ENCODE results near the gene RERE.
"Not testable (repeated sequence)": the region's sequence is repeated elsewhere in the genome, so short reads cannot be mapped to it uniquely, and the experiment has no call there.

RERE gene

DNA sequence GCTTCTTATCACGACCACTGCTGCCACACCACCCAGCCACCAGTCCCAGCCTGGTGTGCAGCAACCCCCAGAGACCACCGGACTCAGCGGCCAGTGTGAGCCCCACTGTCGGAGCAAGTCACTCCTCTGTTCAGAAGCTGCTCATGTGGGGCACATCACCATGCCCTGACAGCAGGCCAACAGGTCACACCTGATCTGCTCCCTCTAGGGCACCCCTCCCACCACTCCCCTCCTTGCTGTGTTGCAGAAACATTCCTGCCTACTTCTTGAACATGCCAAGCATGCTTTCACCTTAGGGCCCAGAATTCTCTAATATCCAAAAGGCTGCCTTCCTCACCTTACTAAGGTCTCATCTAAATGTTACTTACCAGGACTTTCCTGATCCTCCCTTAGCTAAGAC lies 353.1 kb downstream of the RERE start:
- DNase-seq: no peak

DNA sequence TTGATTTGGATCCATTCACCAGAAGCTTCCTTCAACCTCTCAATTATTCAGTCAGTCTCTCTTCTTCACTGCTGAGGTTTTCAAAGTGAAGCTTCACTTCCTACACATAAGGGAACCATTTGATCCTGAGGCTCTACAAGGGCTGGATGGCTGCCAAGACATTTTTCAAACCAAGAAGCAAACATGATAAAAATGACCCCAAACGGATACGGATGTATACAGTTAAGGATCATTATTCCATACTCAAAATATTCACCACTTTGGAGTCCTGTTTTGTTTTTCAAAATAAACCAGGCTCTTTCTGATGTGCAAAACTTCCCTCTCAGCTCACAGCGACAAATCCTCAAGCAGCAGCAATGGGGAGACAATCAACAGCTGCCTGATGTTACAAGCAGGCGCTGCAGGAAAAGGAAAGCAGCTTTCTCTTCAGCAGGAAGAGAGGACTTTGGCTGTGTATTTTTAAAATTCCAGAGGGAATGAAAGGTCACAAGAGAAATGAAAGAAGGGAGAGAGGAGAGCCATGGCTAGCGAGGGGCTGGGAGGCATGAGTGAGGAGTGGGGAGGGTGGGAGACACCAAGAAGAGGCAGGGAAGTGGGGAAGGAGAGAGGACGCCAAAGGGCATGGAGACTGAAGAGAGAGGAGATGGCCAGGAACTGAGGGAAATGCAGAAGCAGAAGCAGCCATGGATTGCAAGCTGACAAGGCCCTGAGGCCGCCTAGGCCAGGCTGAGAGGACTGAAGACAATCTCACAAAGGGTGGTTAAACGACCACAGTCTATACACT lies 354.1 kb downstream of the RERE start:
- DNase-seq: no peak

DNA sequence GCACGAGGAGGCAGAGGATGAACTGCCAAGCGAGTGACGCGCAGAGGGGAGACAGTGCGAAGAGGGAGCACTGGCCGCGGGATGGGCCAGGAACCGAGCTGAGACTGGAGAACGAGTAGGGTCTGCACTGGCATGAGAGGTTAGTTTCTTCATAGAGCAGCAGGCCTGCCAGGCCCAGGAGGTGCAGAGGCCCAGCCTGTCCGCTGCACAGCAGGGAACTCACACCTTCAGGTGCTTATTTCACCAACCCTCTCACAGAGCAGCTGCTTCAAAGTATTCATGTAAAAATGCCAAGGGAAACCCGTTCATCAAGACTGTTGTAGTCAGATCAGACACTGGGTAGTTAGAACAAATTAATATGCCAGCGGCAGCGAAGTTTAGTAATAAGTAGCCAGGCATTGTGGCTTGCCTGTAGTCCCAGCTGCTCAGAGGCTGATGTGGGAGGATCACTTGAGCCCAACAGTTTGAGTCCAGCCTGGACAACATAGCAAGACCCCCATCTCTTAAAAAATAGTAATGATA lies 355.0 kb downstream of the RERE start:
- no peak for DNase-seq

DNA sequence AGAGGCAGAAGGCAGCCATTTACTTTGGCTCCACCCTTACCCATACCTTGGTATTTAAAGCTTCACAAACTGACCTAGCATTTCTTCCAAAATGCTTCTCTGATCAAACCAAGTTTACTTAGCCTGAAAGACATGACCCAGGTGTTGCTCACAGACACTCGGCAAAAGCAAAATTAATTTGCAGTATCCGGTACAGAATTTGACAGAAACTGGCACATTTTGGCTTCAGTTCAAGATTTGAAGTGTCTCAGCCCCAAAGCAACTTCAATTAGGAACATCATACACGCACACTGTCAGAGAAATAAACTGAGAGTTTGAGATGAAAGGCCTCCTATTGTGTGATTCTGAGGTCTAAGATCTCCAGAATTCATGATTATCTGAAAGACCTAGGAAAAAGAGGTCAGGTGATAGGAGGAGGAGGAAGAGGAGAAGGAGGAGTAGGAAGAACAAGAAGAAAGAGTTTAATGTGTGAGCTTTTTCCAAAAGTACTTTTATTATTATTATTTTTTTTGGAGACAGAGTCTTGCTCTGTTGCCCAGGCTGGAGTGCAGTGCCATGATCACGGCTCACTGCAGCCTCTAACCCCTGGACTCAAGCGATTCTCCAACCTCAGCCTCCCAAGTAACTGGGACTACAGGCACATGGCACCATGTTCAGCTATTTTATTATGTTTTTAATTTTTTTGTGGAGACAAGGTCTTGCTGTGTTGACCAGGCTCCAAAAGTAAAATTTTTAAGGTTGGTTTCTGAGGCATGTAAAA lies 355.9 kb downstream of the RERE start:
- no peak for DNase-seq

DNA sequence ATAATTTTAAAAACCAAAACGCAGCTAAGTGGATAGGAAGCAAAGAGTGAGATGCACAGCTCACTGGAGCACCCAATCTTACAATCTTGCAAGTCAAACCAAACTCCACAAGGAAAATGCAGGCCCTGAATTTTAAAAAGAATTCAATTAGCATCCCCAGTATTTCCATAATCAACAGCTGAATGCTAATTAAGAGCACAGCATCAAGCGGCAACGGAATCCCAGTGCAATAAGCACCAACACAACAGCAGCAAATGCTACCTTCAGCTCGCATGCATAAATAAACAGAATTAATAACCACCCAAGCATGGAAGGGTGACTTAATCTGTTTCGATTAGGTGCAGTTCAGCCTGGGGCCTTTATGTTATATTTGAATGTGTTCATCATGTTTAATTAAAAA lies 356.7 kb downstream of the RERE start:
- DNase-seq: no peak

DNA sequence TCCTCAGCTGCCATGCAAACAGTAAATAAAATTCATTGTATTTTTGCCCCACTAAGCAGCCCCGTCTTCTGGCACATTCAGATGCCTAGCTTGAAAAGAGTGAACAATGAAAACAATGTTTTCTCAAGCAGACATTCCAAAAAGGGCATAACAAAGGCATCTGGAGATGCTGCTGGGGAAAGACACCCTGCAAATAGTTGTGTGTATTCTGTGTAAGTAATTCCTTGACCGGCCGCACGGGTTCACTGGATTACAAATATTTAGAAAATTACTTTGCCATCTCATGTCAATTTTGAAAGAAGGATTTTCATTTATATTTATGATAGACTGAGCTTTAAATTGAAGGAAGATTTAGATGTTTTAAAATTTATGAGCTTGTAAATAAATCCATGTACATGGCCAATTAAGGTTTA lies 357.3 kb downstream of the RERE start:
- no peak for DNase-seq

DNA sequence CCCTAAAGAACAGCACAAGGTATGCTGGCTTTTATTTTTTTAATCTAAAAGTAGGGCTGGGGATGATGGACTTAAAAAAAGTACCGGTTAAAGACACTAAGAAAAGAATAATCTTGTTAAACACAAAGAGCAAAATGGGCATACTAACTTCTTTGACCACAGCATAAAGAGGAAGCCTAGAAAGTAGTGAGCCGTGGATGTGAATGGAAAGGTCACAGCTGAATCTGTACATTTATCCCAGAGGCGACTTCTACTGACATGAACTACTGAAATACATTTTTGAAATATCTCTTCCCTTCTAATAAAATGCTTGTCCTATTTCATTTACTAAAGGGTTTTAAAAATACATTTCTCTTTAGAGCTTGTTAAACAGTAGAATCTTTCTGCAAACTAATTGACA lies 358.8 kb downstream of the RERE start:
- no peak for DNase-seq

DNA sequence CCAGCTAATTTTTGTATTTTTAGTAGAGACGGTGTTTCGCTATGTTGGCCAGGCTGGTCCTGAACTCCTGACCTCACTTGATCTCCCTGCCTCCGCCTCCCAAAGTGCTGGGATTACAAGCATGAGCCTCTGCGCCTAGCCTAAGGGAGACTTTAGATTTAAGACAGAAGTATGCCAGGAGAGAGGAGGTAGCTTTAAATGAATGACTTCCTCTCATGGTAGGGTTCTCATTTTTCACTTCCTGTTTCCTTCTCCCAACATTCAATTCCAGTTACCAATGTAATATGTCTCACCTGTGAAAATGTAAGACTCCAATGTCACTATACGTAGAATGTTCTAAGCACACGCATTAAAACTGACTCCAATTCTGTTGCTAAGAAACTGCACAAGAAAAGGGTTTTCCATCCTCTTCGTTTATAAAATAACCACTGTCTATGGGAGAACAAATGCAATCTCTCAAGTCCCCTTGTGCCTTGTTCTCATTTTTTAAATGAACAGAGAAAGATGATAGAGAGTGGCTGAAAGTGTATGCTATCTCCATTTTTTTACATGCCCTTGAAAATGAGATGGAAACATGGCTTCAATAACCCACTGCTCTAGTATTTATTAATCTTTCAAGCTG lies 359.6 kb downstream of the RERE start:
- no peak for DNase-seq

DNA sequence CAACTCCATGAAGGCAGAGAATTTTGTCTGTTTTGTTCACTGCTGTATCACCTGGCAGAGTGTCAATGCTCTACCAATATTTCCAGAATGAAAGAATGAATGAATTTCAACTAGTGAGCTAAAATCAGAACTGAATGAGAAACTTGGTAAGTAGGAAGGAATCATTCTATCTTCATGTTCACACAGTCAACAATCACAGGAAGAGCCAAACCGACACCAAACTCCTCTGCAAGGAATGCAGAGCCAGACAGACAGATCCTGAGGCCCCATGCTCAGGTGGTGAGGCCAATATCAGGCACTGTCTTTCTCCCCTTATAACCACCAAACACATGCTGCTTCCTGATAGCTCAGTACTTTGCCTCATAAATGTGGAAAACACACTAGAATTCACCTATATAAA lies 360.4 kb downstream of the RERE start:
- DNase-seq: no peak

DNA sequence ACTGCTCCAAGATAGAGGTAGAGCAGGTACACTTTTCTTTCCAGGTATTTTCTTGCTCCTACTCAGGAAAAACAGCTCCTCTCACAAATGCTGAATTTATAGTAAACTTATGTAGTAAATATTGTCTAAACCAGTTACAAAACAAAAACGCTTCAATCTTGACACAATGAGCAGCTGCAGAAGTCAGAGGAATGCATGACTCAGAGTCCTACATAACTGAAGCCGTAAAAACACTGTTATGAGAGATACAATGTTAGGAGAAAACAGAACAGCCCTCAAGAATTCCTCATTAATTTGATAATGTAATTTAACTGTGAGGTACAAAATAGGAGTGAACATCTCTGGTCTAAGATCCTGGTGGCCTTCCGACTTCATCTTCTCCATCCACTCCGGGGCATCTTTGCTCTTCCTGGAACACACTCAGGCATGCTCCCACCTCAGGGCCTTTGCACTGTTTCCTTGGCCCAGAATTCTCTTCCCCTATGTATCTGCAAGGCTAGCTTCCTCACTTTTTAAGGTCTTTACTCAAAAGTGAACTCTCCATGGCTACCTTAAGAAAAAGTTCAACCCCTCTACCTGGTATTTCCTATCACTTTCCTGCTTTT lies 361.0 kb downstream of the RERE start:
- DNase-seq: no peak

DNA sequence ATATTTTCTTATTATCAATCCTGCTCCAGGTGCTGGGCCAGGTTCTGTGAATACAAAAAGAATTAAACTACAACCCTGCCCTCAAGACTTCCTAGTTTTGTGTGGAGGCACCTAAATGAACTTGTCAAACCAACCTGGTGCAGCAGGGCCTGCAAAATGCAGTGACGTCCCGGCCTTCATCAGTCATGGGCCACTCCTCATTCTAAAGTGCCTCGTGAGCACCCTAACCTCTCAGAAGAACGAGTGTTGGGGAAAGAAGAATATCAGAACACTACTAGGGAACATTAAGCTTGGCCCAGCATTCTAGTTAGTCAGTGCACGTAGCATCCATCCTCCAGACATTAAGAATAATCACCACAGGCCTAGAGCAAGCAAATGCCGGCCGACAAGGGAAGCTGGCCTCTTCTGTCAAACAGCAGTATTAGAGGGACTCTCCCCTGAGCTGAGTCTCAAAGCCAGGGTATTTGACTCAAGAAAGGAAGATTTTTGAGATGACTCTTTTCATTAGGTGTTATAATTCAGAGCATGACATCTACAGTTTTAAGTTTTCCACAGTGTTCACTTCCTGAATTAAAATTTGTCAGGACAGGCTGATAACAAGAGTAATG lies 361.6 kb downstream of the RERE start:
- DNase-seq: no peak

DNA sequence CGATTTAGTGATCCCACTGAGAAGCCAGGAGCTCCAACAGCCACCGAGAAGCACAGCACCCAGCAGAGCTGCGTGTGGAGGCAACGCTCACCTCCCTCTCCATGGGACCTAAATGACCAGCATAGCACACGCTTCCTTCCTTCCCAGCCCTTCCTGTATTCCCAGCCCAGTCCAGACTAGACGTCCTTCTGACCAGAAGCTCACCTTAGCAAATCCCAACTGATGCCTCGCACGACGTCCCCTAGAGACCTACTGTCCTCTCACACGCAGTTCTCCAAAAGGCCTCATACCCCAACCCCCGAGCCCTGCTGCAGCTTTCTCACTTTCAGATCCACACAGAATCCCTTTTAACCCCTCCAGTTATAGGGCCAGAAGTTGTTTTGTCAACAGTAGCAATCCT lies 367.1 kb downstream of the RERE start:
- DNase-seq: no peak

DNA sequence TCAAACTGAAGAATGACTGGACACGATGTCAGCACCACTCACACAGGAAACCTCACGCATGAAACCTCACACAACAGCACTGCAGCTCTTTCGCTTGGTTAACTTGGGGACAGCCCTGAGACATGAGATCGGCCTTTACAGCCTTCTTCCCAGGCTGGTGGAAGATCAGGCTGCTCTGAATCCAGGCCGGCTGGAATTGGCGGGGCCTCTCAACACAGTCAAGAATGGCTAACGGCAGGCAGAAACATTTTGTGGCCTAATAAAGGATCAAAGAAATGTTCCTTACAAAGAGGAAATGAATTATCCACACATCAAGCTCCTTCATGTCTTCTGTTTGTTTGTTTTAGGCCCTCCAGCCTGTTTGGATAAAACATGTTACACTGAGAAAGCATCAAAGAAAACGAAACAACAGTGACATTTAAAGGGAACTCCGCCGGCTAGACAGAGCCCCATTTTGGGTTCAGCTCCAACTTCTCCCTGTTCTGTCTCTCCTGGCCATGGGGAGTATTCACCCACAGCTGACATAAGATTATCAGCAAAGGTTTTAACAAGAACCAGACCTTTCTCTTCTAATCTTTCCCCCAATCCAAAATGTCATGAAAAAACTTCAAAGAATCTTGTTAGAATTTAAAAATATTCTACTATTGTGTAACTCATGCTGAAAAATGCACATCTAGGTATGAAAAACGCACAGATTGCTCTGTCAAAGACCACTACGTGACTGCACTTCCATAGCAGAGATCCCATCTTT lies 368.4 kb downstream of the RERE start:
- DNase-seq: no peak

DNA sequence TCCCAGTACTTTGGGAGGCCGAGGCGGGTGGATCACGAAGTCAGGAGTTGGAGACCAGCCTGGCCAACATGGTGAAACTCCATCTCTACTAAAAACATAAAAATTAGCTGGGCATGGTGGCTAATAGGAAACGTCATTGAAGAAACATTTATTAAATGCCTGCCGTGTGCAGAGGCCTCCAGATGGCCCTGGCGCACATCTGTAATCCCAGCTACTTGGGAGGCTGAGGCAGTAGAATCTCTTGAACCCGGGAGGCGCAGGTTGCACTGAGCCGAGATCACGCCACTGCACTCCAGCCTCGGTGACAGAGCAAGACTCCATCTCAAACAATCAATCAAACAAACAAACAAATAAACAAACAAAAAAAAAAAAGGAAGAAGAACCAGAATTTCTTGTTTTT lies 368.9 kb downstream of the RERE start:
- not testable (repeated sequence) for DNase-seq

DNA sequence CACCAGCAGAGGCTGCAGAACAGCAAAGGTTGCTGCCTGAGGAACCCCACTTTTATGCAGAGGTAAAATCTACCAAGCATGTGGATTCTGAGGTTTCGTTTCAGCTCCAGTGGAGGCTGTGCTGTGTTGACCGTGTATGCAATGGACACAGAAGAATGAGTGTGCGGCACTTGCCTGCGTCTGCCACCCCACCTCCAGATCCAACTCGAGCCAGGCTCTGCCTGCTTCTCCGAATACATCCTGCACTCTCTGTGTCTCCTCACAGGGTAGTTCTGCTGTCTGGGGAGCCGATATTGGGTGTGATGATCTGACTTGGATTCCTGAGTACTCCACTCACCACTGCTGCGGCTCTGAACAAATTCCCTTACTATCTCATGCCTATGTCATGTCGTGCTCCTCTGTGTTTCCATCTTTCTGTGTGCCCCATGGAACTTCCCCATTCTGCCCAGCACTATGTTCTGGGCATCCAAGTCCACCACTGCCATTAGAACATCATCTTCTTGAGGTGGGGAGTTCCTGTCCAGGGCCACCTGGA lies 369.8 kb downstream of the RERE start:
- DNase-seq: no peak

DNA sequence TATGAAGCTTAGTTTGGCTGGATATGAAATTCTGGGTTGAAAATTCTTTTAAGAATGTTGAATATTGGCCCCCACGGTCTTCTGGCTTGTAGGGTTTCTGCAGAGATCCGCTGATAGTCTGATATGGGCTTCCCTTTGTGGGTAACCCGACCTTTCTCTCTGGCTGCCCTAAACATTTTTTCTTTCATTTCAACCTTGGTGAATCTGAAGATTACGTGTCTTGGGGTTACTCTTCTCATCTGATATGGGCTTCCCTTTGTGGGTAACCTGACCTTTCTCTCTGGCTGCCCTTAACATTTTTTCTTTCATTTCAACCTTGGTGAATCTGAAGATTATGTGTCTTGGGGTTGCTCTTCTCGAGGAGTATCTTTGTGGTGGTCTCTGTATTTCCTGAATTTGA lies 371.3 kb downstream of the RERE start:
- not testable (repeated sequence) for DNase-seq

DNA sequence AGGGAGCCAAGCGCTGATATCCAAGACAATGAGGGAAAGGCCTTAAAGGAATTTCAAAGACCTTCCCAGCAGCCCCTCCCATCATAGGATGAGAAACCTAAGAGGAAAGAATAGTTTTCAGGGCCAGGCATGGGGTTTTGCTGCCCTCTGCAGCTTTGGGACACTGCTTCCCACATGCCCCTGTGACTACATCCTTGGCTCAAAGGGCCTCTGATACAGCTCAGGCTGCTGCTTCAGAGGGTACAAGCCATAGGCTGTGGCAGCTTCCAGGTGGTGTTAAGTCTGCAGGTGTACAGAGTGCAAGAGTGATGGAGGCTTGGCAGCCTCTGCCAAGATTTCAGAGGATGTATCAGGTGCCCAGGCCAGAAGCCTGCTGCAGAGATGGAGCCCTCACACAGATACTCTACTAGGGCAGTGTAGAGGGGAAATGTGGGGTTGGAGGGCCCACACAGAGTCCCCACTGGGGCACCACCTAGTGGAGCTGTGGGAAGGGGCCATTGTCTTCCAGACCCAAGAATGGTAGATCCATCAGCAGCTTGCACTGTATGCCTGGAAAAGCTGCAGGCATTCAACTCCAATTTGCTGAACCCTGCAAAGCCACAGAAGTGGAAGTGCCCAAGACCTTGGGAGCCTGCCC lies 373.8 kb downstream of the RERE start:
- no peak for DNase-seq

DNA sequence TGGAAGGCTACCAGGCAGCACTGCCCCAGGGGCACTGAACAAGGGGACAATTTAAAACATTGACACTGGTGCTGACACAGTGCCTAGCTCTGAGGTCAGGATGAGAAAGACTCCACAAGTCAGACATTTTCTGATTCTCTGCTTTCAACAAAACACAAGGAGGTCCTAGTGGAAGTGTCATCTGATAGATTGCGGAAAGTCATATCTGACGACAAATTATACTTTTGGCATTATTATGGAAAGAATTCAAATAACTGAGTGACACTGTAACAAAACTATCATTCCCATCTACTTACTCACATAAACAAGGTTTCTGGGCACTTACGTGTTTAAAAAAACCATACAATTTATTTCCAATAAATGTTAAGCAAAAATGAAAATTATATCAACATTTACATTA lies 376.0 kb downstream of the RERE start:
- no peak for DNase-seq

DNA sequence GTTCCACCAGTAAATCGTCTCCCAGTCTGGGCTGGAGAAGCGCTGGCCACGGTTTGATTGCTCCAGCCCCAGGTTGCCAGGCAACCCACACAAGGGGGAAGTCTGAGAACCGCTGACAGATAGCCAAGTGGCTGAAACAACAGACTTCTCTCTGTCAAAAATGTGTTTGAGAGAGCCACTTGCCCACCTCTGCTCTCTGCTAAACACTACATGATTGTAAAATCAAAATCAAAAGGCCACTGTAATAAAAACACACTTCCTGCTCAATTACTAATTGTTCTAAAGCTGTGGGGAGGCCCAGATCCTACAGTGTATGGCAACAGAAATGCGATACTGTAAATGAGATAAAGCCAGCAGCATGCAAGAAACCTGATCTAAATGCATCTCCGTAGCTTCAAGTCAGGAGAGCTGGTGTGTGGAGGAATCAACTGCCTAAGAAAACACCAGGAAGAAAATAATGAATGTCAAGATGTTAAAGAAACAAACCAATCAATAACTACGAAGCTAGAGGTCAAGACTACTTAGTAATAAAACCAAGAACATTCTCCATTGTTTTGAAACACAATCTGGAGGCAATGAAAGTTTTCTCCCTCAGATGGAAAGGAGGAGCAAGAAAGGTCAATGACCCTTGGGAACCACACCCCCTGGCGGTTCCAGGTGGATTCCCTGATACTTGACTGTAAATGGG lies 378.3 kb downstream of the RERE start:
- no peak for DNase-seq

DNA sequence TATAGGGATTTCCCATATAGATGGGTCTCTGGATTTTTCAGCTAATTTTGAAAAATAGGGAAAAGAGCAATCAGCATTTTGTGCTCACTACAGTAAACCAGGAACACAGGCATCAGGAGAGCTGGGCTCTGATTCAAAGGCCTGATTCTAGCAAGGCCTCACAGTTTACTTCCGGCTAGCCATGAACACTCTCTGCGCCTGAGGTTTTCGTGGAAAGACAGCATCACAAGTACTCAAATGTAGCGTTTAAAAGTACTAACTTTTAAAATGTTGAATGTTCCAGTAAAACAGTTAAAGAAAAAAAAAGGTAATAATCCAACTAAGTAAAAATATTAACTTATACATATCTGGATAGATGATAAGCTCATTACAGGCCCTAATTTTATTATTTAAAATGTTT lies 379.0 kb downstream of the RERE start:
- DNase-seq: no peak

DNA sequence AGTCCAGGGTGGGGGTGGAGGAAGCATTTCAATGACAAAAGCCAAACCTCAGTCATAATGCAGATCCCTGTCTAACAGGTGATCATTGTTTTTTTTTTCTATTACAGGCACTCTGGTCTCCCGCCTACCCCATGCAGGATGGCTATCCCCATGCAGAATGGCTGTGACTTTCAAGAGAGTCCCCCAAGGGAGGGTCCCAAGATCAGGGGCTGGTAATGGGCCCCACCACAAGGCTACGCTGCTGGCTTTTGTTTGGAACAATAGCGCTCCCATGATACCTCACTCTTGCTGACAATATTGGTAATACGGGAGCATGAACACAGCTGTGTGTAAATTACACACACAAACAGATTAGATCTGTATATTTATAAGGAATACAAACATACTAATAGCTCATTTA lies 380.1 kb downstream of the RERE start:
- DNase-seq: no peak

Measured in activated effector memory CD4-positive, alpha-beta T cell treated with anti-CD3 and anti-CD28 coated beads, Interleukin-2, amount 50 U/mL, for 16 hours (primary cell).